ENCODE measurements around the gene CHST12.
"Not testable (repeated sequence)": the region's sequence is repeated elsewhere in the genome, so short reads cannot be mapped to it uniquely, and the experiment has no call there.

Gene CHST12

DNA sequence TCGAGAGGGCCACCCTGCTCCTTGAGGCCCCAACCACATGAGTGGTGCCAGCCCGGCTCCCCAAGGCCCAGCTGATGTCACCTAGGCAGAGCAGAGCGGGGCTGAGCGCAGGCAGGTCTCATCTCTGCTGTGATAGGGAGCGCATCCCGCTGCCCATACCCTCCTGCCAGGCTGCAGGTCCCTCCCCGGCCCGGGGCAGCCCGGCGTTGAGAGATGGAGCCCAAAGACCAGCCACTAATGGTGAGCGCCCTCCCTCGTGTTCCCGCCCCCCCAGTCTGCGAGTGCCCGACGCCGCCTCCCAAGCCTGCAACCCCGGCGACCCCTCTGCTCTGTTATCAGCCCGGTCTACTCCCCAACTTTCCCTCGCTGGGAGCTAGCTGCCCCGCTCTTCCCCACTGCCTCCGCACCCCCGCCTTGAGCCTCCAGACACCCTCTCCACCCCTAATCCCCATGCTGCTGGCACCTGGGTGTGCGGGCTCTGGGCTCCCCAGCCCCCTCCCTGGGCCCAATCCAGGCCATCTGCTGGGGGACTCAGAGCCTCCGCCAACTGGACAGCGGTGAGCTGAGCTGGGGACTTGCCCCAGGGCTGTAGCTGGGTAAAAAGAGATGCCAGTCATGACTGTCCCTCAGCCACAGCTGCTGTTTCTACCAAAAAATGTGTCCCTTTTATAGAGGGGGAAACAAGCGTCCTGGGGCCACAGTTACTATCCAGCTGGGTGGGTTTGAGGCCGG, 19.7 kb upstream of the CHST12 start:
- no peaks in the 10 kb centered on the region for H3K4me1 ChIP-seq
- no peak for DNase-seq
- H3K9me3 ChIP-seq: no peaks in the 10 kb centered on the region
- H3K4me3 ChIP-seq: no peak overlapping the region
- no peaks in the 10 kb centered on the region for H3K27me3 ChIP-seq
- intact Hi-C loops (cut with DNase I; ENCODE audit: low total_unique reads): no loop called here
- H3K36me3 ChIP-seq: peaks cover 28 to 60% (median 43%) of the 10 kb centered on the region in 3 donors
- TF ChIP-seq, protein P1, sequence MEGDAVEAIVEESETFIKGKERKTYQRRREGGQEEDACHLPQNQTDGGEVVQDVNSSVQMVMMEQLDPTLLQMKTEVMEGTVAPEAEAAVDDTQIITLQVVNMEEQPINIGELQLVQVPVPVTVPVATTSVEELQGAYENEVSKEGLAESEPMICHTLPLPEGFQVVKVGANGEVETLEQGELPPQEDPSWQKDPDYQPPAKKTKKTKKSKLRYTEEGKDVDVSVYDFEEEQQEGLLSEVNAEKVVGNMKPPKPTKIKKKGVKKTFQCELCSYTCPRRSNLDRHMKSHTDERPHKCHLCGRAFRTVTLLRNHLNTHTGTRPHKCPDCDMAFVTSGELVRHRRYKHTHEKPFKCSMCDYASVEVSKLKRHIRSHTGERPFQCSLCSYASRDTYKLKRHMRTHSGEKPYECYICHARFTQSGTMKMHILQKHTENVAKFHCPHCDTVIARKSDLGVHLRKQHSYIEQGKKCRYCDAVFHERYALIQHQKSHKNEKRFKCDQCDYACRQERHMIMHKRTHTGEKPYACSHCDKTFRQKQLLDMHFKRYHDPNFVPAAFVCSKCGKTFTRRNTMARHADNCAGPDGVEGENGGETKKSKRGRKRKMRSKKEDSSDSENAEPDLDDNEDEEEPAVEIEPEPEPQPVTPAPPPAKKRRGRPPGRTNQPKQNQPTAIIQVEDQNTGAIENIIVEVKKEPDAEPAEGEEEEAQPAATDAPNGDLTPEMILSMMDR (IDR thresholded peaks at IDR 0.05): no peak
- H3K27ac ChIP-seq: no peak overlapping the region

GRCh38 chr7:2384354-2385243, 18.8 kb upstream of the CHST12 start:
- peaks cover 19 to 52% (median 34%) of the 10 kb centered on the region in 3 donors for H3K36me3 ChIP-seq
- no peak overlapping the region for H3K27ac ChIP-seq
- TF ChIP-seq, protein P1 (IDR thresholded peaks at IDR 0.05): no peak
- H3K9me3 ChIP-seq: no peaks in the 10 kb centered on the region
- H3K4me1 ChIP-seq: no peaks in the 10 kb centered on the region
- DNase-seq: no peak
- no peaks in the 10 kb centered on the region for H3K27me3 ChIP-seq
- no peak overlapping the region for H3K4me3 ChIP-seq
- intact Hi-C loops (cut with DNase I; ENCODE audit: low total_unique reads): no loop called here

- DNase-seq; H3K27ac ChIP-seq; intact Hi-C loops (cut with DNase I; ENCODE audit: low total_unique reads); H3K27me3 ChIP-seq; H3K9me3 ChIP-seq; H3K4me1 ChIP-seq; H3K4me3 ChIP-seq: not testable (repeated sequence)
- peaks cover 4 to 43% (median 19%) of the 10 kb centered on the region in 3 donors for H3K36me3 ChIP-seq
Observed at GRCh38 chr7:2386122-2386521, 17.3 kb upstream of the CHST12 start.

DNA sequence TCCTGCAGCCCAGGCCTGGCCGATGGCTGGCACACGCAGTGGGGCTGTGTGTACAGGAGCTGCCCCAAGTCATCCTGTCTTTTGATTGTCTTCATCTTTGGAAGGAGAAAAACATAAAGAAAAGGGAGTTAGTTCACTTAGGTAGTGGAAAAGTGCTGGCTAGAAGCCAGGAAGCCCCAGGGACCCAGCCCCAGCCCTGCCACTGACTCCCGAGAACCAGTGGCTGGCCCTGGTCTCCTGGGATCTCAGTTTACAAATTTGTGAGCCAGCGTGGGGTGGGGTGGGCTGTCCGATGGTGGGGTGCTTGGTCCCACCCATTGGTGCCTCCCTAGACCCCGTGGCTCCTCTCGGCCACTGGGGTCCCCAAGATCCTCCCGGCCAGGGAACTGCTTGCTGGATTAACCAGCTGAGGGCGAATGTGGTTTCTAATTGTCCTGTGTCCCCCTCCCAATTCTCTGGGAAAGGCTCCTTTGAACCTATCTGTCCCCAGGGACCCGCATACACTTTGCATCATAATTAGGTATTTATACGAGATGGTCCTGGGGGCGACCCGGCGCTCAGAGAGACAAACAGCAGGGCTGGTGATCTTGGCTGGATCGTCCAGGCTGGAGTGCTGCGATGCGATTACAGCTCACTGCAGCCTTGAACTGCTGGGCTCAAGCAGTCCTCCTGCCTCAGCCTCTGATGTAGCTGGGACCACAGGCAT, 16.3 kb upstream of the CHST12 start:
- Histone ChIP-seq H3K27ac (no peak overlapping the region), H3K27me3 (no peaks in the 10 kb centered on the region), H3K9me3 (no peaks in the 10 kb centered on the region), H3K4me1 (no peaks in the 10 kb centered on the region), H3K36me3 (peaks cover 0 to 33% (median 12%) of the 10 kb centered on the region in 3 donors), H3K4me3 (no peak overlapping the region)
- DNase-seq: no peak
- TF ChIP-seq, protein P1 (IDR thresholded peaks at IDR 0.05): no peak
- intact Hi-C loops (cut with DNase I; ENCODE audit: low total_unique reads): no loop called here

GRCh38 chr7:2387897-2388636, 15.3 kb upstream of the CHST12 start:
- no peak overlapping the region for H3K4me3 ChIP-seq
- no peak overlapping the region for H3K27ac ChIP-seq
- intact Hi-C loops (cut with DNase I; ENCODE audit: low total_unique reads): no loop called here
- no peak for DNase-seq
- peaks cover 0 to 25% (median 2%) of the 10 kb centered on the region in 3 donors for H3K36me3 ChIP-seq
- no peaks in the 10 kb centered on the region for H3K27me3 ChIP-seq
- no peaks in the 10 kb centered on the region for H3K4me1 ChIP-seq
- TF ChIP-seq, protein P1 (IDR thresholded peaks at IDR 0.05): no peak
- H3K9me3 ChIP-seq: no peaks in the 10 kb centered on the region

Data from tibial artery (tissue), 4 donors.